ENCODE results near the gene ARL4A. TPM values are rescaled to one million over a fixed set of nuclear protein-coding genes. Genes with fewer than 3 reads are reported as not detected.

Gene ARL4A
- total and polyA plus RNA-seq, 2 of the 8 experiments (the other 6 are each of a cell fraction or from before 2014, with no cell fraction given): 14.5 to 29.2 TPM

DNA sequence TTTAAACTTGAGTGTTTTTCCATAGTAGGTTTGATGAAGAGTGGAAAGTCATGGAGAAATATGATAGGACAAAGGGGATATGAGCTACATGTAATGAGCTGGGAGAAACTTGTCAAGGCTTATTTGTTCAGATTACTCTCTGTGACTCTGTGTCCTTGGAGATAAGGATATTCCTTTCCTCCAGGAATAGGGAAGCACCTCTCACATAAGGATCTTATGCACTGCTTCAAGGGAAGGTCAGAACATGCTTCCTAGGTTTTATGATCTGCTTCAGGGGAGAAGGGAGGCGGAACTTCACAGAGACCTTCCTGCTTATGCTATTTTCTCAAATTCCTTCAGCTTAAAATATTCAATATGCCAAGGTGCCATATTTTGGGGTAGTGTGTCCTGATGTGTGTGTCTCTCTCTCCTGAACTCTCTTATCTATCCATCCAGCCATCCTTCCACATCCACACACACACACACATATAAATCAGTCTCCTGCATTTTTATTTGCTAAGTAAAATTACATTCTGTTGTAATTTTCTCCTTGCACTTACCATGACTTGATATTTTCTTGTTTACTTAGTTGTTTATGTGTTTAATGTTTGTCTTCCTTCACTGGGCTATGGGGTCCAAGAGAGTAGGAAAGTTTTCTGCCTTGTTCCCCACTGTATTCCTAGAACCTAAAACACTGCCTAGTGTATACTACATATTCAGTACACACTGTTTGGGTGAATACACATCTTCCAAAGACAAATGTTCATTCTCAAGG lies 26.4 kb downstream of the ARL4A start:
- 76% methylated on average over 1 of the region's 1 CpG; no CpG with 5 or more reads in 1 of the 2 experiments for WGBS, 2 experiments (ENCODE audit: extremely low coverage in 1 of 2, insufficient coverage in 1 of 2, insufficient read length in 1 of 2, insufficient replicate concordance in 2 of 2, low coverage in 1 of 2, low lambda C conversion rate in 2 of 2, missing lambda C conversion rate in 1 of 2)
- H4K8ac ChIP-seq (ENCODE audit: extremely low read depth, insufficient read depth, low read length): no peak overlapping the region

More for the DNA sequence above, 26.4 kb downstream of the ARL4A start:
- H3K79me2 ChIP-seq (ENCODE audit: control insufficient read depth in 1 of 2, insufficient read depth in 2 of 2, low read length in 2 of 2): no peaks in the 10 kb centered on the region
- no peak overlapping the region for H3K18ac ChIP-seq (ENCODE audit: extremely low read depth, low read length)
- H2BK12ac ChIP-seq (ENCODE audit: low read depth, low read length): no peak overlapping the region
- CTCF ChIA-PET (ENCODE audit: partially characterized antibody): no interaction called here
- no peak overlapping the region for H2BK5ac ChIP-seq (ENCODE audit: low read depth, low read length)
- POLR2A ChIA-PET (ENCODE audit: partially characterized antibody): no interaction called here
- no peak overlapping the region for H3K27ac ChIP-seq (ENCODE audit: low read depth, low read length)
- no peaks in the 10 kb centered on the region for H3K36me3 ChIP-seq (ENCODE audit: control insufficient read depth in 2 of 4, insufficient read depth in 4 of 4, low read length in 3 of 4)
- no peak overlapping the region for H4K91ac ChIP-seq (replicated peaks; ENCODE audit: insufficient read length, low read length)
- H3K23ac ChIP-seq (ENCODE audit: insufficient read length): no peak overlapping the region
- no peak overlapping the region for H2BK120ac ChIP-seq (replicated peaks; ENCODE audit: low read depth, low read length)
- no peak overlapping the region for H3K4me2 ChIP-seq (ENCODE audit: insufficient read depth in 1 of 2, low read depth in 2 of 2, low read length in 2 of 2)
- H3K9ac ChIP-seq (replicated peaks in 1 of 4; ENCODE audit: extremely low read depth in 1 of 4, low read depth in 3 of 4, low read length in 3 of 4): no peak overlapping the region
- TF ChIP-seq CEBPB (IDR thresholded peaks at IDR 0.05; ENCODE audit: low read depth, low read length) (no peak), CBX8 (IDR thresholded peaks at IDR 0.05; ENCODE audit: borderline replicate concordance, low read depth, low read length) (no peak), SAP30 (IDR thresholded peaks at IDR 0.05; ENCODE audit: insufficient read depth, insufficient replicate concordance, low read length) (no peak), SRF (IDR thresholded peaks at IDR 0.05; ENCODE audit: low read depth, low read length) (no peak), TAF1 (IDR thresholded peaks at IDR 0.05; ENCODE audit: low read depth, low read length) (no peak)
- TF ChIP-seq, protein P1, sequence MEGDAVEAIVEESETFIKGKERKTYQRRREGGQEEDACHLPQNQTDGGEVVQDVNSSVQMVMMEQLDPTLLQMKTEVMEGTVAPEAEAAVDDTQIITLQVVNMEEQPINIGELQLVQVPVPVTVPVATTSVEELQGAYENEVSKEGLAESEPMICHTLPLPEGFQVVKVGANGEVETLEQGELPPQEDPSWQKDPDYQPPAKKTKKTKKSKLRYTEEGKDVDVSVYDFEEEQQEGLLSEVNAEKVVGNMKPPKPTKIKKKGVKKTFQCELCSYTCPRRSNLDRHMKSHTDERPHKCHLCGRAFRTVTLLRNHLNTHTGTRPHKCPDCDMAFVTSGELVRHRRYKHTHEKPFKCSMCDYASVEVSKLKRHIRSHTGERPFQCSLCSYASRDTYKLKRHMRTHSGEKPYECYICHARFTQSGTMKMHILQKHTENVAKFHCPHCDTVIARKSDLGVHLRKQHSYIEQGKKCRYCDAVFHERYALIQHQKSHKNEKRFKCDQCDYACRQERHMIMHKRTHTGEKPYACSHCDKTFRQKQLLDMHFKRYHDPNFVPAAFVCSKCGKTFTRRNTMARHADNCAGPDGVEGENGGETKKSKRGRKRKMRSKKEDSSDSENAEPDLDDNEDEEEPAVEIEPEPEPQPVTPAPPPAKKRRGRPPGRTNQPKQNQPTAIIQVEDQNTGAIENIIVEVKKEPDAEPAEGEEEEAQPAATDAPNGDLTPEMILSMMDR (IDR thresholded peaks at IDR 0.05; ENCODE audit: control extremely low read depth in 1 of 3, insufficient read depth in 1 of 3, low read depth in 1 of 3, low read length in 3 of 3): no peak
- TF ChIP-seq, protein P2, sequence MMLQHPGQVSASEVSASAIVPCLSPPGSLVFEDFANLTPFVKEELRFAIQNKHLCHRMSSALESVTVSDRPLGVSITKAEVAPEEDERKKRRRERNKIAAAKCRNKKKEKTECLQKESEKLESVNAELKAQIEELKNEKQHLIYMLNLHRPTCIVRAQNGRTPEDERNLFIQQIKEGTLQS (IDR thresholded peaks at IDR 0.05; ENCODE audit: insufficient read depth, low read depth, low read length): no peak
- no peaks in the 10 kb centered on the region for H3K23me2 ChIP-seq (ENCODE audit: low read depth, low read length)
- H2BK15ac ChIP-seq (ENCODE audit: low read length): no peak overlapping the region
- H3K79me1 ChIP-seq (ENCODE audit: low read depth, low read length): no peaks in the 10 kb centered on the region
- H2AK5ac ChIP-seq (ENCODE audit: low read depth, low read length): no peak overlapping the region
- H3K4me1 ChIP-seq (replicated peaks in 1 of 4; ENCODE audit: control insufficient read depth in 3 of 4, insufficient read depth in 4 of 4, low read length in 3 of 4): peaks cover 6 to 12% (median 10%) of the 10 kb centered on the region in 4 experiments
- no peak for FAIRE-seq
- no peak overlapping the region for H4K5ac ChIP-seq (ENCODE audit: insufficient read length, low read depth, low read length)
- no peak overlapping the region for H3K56ac ChIP-seq (replicated peaks; ENCODE audit: insufficient read length, low read depth, low read length)
- DNase-seq (ENCODE audit: low read depth in 1 of 2, low spot score in 2 of 2): no peak
- H3K4me3 ChIP-seq (ENCODE audit: extremely low read depth in 1 of 4, insufficient read depth in 2 of 4, low read depth in 3 of 4, low read length in 4 of 4): no peak overlapping the region
- no peak overlapping the region for H3K14ac ChIP-seq (ENCODE audit: insufficient read length)
- no peaks in the 10 kb centered on the region for H4K20me1 ChIP-seq (replicated peaks in 1 of 2; ENCODE audit: control insufficient read depth in 1 of 2, insufficient read depth in 2 of 2, low read length in 2 of 2)
- no peaks in the 10 kb centered on the region for H3K9me3 ChIP-seq (ENCODE audit: insufficient read depth in 2 of 2, low read depth in 1 of 2, low read length in 1 of 2)
- H3K4ac ChIP-seq (replicated peaks; ENCODE audit: insufficient read length, low read depth, low read length): no peak overlapping the region
- peaks cover 0 to 3% (median 0%) of the 10 kb centered on the region in 4 experiments; a peak in 1 of 7 replicates for H3K27me3 ChIP-seq (replicated peaks in 1 of 4; ENCODE audit: control insufficient read depth in 3 of 4, extremely low read depth in 1 of 4, insufficient read depth in 3 of 4, low read length in 3 of 4)
- H2AFZ ChIP-seq (ENCODE audit: low read length): no peak overlapping the region
- peak overlapping the region; percentile 75; the same call in 1 of the 2 replicates for H2BK20ac ChIP-seq (ENCODE audit: low read length)

All from H1 (cell line).